ENCODE data around the gene ZSCAN4. TPM values are rescaled to one million over a fixed set of nuclear protein-coding genes. Genes with fewer than 3 reads are reported as not detected.

Gene ZSCAN4
- polyA plus RNA-seq, 1 donor (not counting 4 experiments of a cell fraction or from before 2014, with no cell fraction given), result 0.18 TPM

- no peak for TF ChIP-seq EZH2 (IDR thresholded peaks at IDR 0.05; ENCODE audit: low read length)
- no peak for TF ChIP-seq CTCF (optimal IDR thresholded peaks at IDR 0.05 in 1 of 3, IDR thresholded peaks at IDR 0.05 in 1 of 3, conservative IDR thresholded peaks at IDR 0.05 in 1 of 3; ENCODE audit: extremely low read depth in 1 of 3, insufficient read depth in 2 of 3, low read length in 3 of 3)
- H3K9ac ChIP-seq (ENCODE audit: control insufficient read depth, extremely low read depth, insufficient read depth, low read length), result no peak overlapping the region
- H3K27me3 ChIP-seq (ENCODE audit: control insufficient read depth, extremely low read depth, insufficient read depth, low read length), result no peaks in the 10 kb centered on the region
- no peaks in the 10 kb centered on the region for H4K20me1 ChIP-seq (ENCODE audit: control insufficient read depth, extremely low read depth, insufficient read depth, low read length)
- no peak overlapping the region for H3K27ac ChIP-seq (ENCODE audit: control insufficient read depth, insufficient read depth, low read length)
- H3K4me2 ChIP-seq (ENCODE audit: control insufficient read depth, extremely low read depth, insufficient read depth, low read depth, low read length), result no peak overlapping the region
- DNase-seq (ENCODE audit: low read depth, low spot score), result no peak
- H3K36me3 ChIP-seq (ENCODE audit: control insufficient read depth in 2 of 2, extremely low read depth in 1 of 2, insufficient read depth in 2 of 2, low read length in 2 of 2), result peaks cover 16 to 23% of the 10 kb centered on the region in 2 experiments
- peaks cover 8% of the 10 kb centered on the region for H3K9me3 ChIP-seq (ENCODE audit: control insufficient read depth, low read depth, low read length)
- H3K4me3 ChIP-seq (ENCODE audit: control insufficient read depth in 2 of 3, extremely low read depth in 1 of 3, insufficient read depth in 2 of 3, low read depth in 1 of 3, low read length in 3 of 3), result no peak overlapping the region
- no peak for FAIRE-seq
- dilution Hi-C loops (cut with MboI; ENCODE audit: extremely low pct_ligation_motif_present, low sequenced_read_pairs), result no loop called here
- H3K4me1 ChIP-seq (ENCODE audit: control insufficient read depth, extremely low read depth, insufficient read depth, low read length), result peaks cover 8% of the 10 kb centered on the region
- no peaks in the 10 kb centered on the region for H3K79me2 ChIP-seq (ENCODE audit: control insufficient read depth, insufficient read depth, low read length)
- no peak overlapping the region for H2AFZ ChIP-seq (ENCODE audit: control insufficient read depth, low read length)
- no peaks in the 10 kb centered on the region for H3K9me1 ChIP-seq (ENCODE audit: control insufficient read depth, extremely low read depth, insufficient read depth, low read length)
These were observed 27.0 kb upstream of the ZSCAN4 start for GRCh38 chr19:57641715-57642234.

GRCh38 chr19:57642396-57643046 lies 26.2 kb upstream of the ZSCAN4 start:
- Histone ChIP-seq H3K4me2 (ENCODE audit: control insufficient read depth, extremely low read depth, insufficient read depth, low read depth, low read length) (no peak overlapping the region), H4K20me1 (ENCODE audit: control insufficient read depth, extremely low read depth, insufficient read depth, low read length) (no peaks in the 10 kb centered on the region), H2AFZ (ENCODE audit: control insufficient read depth, low read length) (no peak overlapping the region), H3K36me3 (ENCODE audit: control insufficient read depth in 2 of 2, extremely low read depth in 1 of 2, insufficient read depth in 2 of 2, low read length in 2 of 2) (peaks cover 15 to 20% of the 10 kb centered on the region in 2 experiments), H3K9me1 (ENCODE audit: control insufficient read depth, extremely low read depth, insufficient read depth, low read length) (no peaks in the 10 kb centered on the region), H3K27me3 (ENCODE audit: control insufficient read depth, extremely low read depth, insufficient read depth, low read length) (no peaks in the 10 kb centered on the region), H3K79me2 (ENCODE audit: control insufficient read depth, insufficient read depth, low read length) (no peaks in the 10 kb centered on the region), H3K4me1 (ENCODE audit: control insufficient read depth, extremely low read depth, insufficient read depth, low read length) (peaks cover 8% of the 10 kb centered on the region), H3K27ac (ENCODE audit: control insufficient read depth, insufficient read depth, low read length) (no peak overlapping the region), H3K4me3 (ENCODE audit: control insufficient read depth in 2 of 3, extremely low read depth in 1 of 3, insufficient read depth in 2 of 3, low read depth in 1 of 3, low read length in 3 of 3) (no peak overlapping the region), H3K9me3 (ENCODE audit: control insufficient read depth, low read depth, low read length) (peaks cover 2% of the 10 kb centered on the region), H3K9ac (ENCODE audit: control insufficient read depth, extremely low read depth, insufficient read depth, low read length) (no peak overlapping the region)
- dilution Hi-C loops (cut with MboI; ENCODE audit: extremely low pct_ligation_motif_present, low sequenced_read_pairs), result no loop called here
- DNase-seq (ENCODE audit: low read depth, low spot score), result no peak
- peak; percentile 86 for FAIRE-seq
- no peak for TF ChIP-seq EZH2 (IDR thresholded peaks at IDR 0.05; ENCODE audit: low read length)
- TF ChIP-seq CTCF (optimal IDR thresholded peaks at IDR 0.05 in 1 of 3, IDR thresholded peaks at IDR 0.05 in 1 of 3, conservative IDR thresholded peaks at IDR 0.05 in 1 of 3; ENCODE audit: extremely low read depth in 1 of 3, insufficient read depth in 2 of 3, low read length in 3 of 3), result no peak

Measured in keratinocyte (primary cell).